ENCODE results near the gene GUCY2C.

GUCY2C gene

DNA sequence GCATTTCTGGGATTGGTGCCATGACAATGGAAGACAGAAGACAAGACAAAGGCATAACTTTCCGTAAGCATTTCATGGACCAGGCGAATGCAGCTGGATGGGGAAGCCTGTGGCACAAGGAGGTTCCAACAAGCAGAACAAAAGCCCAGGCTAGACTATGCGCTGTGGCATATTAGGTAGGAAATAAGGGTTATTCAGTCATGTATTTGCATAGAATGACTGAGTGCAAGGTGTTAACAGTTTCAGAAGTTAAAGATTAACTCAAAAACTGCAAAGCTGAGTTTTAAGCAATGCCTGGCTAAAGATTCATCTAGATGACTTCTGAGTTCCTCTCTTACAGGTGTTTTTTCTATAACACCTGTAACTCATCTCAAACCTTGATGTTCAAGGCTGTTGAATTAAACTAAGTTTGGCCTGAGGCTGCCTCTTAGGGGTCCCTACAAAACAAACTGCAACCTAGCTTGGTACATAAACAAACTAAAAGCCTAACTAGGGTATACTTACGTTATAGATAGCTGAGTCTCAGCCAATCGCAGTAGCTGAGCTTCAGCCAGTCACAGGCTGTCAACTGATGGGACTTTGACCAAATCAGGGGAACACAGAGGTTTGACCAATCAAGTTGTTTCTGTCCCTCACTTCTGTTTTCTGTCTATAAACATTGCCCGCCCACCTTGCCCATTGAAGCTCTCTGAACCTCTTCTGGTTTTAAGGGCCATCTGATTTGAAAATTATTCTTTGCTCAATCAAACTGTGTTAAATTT is 76.5 kb downstream of the GUCY2C start:
- no peak for DNase-seq

DNA sequence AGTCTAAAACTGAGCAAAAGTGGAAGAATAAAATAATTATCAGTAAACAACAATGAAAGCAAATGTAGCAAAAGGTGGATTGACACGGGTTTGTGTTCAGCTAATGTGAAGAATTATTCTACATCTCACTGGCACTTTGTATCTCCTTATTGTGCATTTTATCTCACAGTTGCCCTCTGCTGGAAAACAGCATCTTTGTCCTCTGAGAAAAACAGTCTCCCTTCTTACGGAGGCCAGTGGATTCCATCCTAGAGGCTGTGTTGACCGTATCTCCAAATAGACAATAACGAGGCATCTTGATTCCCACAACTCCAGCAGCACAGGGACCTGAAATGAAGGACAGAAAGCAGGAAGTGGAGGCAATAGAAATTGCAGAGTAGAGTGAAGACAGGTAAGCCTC is 77.4 kb downstream of the GUCY2C start:
- DNase-seq, result no peak

DNA sequence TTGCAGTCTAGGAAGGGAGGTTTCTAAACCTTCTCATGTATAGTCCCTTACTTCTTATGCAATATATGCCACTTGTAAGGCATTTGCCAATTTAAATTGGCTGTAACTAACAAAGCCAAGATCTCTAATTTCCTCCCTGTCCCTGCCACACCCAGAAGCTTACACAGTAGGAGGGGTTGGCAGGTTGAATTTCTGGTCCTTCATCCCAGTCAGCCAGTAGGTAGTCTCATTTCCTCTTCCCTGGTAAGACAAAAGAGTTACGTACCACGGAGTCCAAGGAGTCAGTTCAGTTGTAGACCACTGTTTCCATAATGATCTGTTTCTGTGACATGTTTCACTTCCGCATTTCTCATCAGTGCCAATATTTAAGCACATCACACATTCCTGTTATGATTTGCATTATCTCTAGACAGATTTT is 81.7 kb downstream of the GUCY2C start:
- DNase-seq, result no peak

DNA sequence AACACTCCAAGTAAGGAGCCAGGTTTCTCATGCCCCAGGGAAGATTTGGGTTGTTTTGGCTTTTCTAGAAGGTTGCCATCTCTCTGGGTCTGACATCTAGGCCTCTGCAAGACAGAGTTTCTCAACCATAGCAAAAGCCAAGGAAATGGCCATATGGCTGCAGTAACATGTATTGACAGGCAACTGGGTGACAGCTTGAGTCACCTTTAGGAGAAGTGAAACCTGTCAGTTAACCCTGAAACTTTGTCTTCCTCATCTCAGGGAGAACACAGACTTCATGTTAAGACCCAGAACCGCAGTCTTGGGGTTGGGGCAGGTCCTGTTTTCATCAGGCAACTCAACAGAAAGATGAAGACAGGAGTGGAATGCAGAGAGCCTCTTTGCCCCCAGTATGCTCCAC is 82.7 kb downstream of the GUCY2C start:
- DNase-seq, result no peak

DNA sequence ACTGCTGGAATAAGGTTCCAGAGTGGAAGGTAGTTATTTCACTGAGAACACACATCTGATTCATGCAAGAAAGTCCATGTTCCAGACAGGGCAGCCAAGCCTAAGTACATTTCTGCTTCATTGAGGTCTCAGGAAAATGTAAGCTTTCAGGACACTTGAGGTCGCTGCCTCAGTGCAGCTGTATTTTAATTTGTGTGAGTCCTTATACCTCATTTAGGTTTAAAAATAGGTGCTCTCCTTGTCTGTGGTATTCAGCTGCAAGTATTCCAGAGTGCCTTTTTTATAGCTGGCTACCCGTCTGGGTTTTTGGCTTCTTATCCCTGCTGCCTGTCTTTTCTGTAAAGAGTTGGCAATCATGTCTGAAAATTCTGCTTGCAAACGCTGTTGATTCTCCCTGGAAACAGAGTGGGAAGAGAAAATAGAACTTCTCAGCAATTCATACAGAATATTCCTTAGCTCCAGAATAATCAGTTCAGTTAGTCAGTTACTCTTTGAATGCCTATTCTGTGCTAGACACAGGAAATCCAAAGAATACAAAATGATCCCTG is 83.4 kb downstream of the GUCY2C start:
- DNase-seq, result no peak

DNA sequence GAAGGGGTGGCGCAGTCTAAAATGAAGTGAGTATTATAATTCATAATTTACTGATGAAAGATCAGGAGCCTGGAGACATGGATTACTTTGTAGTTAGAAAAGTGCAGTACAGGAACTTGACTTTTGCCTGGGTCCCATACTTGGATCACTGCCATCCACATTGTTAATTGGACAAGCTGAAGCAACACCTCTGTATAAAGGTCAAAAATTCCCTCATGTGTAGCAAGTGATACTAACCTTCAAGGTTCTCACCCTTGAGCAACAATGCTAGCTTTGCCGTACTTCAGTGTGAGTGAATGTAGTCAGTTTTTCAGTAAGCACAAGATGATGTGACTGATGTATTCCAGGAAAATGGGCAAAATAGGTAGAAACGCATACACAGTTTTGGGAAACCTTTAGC is 84.1 kb downstream of the GUCY2C start:
- DNase-seq, result no peak

DNA sequence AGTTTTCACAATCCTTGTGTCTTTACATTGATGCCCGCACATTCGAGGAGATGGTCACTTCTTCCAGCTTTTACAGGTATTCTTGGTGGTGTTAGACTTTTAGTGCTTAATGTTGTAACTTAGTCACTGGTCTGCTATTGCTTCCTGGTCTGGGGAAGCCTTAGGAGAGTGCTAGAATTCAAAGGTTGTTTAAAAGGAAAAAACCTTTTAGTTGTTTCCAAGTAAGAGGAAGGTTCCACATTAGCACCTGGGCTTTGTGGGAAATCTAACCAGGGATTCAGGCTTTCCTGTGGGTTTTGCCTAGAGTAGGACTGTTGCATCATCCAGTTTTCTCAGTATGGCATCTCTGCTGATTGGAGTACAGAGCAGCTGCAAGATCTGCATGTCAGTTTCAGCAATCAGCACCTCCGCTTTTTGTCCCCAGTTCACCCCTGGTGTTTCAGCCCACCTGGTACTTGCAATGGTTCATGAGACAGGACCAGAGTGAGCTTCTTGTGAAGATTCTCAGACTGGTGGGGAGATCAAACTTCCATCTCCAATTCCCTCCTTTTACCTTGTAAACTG is 84.7 kb downstream of the GUCY2C start:
- DNase-seq, result no peak

DNA sequence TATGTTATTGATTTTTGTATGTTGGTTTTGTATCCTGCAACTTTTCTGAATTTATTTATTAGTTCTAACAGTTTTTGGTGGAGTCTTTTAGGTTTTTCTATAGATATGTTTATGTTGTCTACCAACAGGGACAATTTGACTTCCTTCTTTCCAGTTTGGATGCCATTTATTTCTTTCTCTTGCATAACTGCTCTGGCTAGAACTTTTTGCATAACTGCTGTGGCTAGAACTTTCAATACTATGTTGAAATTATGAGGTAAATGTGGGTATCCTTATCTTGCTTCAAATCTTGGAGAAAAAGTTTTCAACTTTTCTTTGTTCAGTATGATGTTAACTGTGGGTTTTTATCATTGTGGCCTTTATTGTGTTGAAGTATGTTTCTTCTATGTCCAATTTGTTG is 88.8 kb downstream of the GUCY2C start:
- no peak for DNase-seq

DNA sequence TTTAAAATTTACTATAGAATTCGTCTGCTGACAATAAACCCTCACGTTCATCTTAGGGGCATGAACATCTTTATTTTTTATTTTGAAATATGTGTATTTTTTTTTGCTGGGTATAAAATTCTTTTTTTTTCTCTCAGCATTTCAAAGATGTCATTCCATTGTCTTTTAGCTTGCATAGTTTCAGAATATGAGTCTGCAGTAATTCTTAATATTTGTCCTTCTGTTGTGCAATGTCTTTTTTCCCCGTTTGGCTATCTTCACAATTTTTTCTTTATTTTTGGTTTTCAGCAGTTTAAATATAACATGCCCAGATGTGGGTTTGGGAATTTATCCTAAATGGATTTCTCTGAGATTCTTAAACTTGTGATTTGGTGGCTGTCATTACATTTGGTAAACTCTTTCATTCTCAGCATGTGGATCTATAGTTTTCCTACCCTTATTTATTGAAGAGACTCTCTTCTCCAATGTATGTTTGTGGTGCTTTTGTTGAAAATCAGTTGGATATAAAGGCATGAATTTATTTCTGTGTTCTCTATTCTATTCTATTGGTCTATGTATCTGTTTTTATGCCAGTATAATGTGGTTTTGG is 90.9 kb downstream of the GUCY2C start:
- no peak for DNase-seq

DNA sequence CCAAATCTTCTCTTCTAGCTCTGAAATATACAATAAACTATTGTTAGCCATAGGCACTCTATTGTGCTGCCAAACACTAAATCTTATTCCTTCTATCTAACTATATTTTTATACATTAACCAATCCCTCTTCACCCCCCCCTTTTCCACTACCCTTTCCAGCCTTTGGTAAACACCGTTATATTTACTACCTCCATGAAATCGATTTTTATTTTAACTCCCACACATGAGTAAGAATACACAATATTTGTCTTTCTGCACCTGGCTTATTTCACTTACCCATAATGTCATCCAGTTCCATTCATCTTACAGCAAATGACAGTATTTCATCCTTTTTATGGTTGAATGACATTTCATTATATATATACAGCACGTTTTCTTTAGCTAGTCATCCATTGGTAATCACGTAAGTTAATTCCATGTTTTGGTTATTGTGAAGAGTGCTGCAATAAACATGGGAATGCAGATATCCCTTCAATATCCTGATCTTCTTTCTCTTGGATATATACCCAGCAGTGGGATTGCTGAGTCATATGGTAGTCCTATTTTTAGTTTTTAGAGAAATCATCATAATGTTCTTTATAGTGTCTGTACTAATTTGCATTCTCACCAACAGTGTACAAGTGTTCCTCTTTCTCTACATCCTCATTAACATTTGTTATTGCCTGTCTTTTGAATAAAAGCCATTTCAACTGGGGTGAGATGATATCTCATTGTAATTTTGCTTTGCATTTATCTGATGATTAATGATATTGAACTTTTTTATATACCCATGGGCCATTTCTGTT is 94.5 kb downstream of the GUCY2C start:
- no peak for DNase-seq

DNA sequence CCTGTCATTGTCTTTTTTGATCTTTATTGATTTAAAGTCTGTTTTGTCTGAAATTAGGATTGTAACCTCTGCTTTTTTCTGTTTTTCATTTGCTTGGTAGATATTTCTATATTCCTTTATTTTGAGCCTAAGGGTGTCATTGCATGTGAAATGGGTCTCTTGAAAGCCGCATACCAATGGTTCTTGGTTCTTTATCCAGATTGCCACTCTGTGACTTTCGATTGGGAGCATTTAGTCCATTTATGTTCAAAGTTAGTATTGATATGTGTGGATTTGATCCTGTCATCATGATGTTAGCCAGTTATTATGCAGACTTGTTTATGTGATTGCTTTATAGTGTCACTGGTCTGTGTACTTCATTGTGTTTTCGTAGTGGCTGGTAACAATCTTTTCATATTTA is 98.9 kb downstream of the GUCY2C start:
- no peak for DNase-seq

DNA sequence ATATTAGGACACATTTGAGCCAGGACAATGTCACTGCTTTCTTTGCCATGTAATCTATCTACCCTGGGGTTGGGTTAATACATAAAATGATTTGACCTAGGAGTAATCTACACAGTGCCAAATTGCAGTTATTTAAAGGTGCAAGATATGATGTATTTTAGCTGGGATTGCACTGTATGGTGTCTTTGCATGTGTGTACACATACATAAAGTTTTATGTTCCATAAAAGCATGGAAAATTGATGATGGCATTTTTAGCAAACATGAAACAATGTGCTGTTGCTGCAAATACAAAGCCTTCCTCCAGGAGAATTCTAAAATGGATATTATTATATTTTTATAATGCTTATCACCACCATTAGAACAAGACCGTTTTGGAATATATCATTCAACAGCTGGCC is 104.7 kb downstream of the GUCY2C start:
- DNase-seq, result no peak

DNA sequence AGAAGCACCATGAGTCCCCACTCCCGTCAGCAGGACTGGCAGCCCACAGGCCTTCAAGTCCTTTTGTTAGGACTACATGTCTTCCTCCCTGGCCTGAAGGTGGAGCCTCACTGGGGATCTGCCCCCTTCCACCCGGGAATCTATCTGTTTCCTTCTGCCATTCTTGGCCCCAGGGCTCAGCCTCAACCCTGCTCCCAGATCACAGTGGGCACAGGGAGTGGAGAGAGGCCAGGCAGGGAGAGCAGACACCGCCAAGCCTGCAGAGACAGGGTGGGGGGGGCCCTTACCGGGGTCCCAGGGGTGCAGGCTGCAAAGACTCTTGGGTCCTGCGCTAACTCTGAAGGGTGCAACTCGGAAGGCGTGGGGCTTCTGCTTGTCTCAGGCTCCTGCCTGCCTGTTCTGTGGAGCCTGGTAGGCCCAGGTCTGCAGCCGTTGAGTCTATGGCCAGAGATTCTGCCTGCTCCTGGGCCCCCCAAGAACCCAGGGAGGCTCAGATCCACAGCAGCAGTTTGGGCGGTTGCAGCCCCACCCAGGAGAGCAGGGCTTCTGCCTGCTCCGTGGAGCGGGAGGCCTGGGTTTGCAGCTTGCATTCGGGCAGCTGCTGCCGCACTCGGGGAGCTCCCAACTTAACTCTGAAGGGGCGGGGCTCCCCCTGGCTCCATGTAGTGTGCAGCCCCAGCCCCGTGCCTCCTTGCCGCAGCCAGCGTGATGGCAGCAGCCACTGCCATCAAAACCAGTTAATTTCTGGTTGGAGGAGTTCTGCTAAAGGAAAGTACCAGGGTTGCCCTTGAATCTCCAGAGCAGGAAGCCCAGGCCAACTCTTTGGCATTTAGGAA is 107.0 kb downstream of the GUCY2C start:
- DNase-seq, result no peak

DNA sequence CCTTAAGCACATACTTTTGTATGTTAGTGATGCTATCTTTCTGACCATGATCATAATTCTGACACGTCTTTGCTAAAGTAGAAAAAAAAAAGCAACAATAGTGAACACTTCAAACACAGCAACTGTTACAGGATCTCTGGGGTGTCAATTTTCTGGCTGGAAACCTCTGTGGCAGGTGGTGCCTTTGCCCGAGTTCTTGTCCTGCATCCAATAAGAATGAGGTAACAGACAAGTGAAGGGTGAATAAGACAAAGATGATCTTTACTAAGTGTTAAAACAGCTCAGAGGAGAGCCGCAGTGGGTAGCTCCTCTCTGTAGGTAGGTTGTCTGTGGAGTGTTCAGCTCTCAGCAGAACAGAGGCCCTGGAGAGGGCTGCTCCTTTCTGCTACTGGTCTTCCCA is 107.8 kb downstream of the GUCY2C start:
- DNase-seq, result no peak

DNA sequence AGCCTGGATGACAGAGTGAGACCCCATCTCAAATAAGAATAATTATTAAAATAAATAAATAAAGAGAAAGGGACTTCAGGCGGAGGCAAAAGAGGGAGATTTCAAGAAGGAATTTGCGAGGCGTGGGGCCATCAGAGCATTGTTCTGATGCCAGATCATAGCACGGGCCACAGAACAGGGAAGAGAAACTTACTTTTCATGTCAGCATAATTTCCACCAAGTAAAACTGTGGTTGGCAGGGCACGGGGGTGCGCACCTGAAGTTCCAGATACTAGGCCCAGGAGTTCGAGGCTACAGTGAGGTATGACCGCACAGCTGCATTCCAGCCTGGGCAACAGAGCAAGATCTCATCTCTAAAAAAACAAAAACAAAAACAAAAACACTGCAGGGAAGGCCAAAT is 117.8 kb downstream of the GUCY2C start:
- no peak for DNase-seq

DNA sequence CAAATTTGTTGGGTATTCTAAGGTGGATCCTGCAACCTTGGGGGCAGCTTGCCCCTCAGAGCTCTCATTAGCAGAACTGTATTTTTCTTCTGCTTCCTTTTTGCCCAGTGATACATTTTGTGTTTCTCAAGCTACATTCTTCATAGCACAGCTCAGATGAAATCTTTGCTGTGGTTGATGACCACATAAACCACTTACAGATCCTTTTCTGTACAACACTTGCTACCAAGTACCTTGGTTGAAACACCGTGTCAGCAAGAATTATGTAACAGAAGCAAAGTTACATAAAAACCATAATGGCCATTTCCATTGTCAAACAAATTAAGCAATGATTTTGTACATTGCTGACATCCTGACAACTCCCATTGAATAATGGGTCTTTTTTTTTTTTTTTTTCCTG is 119.1 kb downstream of the GUCY2C start:
- DNase-seq, result peak; percentile 4

DNA sequence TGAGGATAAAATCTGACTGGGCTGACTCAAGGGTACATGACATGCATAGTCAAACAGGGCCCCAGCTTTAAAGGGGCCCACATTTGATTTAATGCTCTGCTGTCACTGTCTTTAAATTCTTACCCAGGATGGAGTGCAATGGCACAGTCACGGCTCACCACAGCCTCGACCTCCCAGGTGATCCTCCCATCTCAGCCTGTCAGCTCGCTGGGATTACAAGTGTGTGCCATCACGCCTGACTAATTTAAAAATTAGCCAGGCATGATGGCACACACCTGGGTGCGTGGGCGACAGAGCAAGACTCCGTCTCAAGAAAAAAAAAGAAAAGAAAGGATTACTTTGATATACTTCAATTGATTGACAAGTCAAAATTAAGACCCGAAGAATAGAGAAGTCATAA is 119.5 kb downstream of the GUCY2C start:
- no peak for DNase-seq

DNA sequence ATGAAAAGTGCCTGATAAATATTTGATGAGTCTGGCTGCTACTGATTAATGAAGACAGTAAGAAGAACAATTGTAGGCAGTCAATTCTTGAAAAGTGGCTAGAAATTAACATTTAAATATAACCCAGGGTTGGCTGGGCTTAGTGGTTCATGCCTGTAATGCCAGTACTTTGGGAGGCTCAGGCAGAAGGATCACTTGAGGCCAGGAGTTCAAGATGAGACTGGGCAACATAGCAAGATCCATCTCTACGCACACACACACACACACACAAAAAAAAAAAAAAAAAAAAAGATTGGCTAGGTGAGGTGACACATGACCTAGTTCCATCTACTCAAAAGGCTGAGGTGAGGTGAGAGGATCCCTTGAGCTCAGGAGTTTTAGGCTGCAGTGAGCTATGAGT is 120.8 kb downstream of the GUCY2C start:
- DNase-seq, result no peak

DNA sequence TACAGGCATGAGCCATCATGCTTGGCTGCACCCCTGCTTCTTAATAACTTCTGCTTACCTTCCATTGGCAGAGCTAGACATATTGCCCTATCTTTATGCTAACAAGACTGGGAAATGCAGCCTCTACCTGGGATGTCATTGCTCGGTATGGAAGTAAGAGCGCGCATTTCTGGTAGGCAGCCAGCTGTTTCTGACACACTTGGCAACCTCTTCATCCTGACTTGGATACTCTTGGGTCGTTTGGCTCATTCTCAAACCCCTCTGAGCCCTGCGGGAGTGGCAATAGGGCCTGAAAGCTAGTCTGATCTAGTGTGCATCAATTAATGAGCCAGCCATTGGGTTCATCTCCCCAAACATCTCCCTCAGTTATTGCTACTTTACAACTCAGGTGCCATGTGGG is 123.3 kb downstream of the GUCY2C start:
- DNase-seq, result no peak

DNA sequence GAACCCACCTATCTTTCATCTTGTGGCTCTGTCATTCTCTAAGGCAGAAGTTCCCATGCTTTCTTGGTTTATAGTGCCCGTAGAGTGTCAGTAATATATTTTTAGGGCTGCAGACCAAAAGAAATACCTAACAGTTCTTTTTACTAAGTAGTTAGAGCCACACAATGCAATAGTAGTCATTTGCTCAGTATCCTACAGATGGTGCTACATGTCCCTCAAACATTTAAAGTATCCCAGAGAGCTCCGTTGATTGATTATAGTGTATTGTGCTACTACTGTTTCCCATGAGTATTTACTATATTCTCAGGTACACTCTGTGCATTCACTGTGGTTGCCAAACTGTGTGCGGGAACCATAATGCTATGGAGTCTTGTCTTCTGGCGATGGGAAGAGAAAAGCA is 124.0 kb downstream of the GUCY2C start:
- DNase-seq, result no peak

DNA sequence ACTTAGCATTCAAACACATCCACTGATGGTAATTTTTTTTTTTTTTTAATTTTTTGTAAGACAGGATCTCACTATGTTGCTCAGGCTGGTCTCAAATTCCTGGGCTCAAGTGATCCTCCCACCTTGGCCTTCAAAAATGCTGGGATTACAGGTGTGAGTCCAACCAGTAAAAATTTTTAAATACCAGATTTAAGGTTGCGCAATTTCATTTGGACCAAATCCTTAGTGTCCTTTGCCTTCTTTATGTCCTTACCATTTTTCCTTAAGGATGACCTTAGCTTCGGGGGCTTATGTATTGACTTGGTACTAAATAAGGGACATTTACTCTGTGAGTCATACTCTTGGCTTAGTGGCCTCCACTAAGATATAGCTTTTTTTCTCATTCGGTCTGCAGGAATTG is 124.6 kb downstream of the GUCY2C start:
- DNase-seq, result no peak

DNA sequence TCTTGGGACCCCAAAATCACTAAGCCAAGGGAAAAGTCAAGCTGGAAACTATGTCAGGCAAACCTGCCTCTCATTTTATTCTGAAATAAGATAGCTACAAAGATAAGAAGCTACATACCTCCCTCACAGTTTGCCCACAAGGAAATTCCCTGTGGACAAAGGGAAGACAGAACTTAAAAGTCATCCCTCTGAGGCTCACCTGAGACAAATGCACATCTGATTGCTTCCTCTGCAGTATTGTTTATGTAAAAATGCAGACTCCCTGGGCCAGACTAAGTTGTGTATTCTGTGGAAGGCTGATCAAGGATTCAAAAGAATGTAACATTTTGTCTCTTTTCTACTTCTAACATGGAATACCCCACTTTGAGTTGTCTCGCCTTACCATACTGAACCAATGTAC is 126.2 kb downstream of the GUCY2C start:
- DNase-seq, result no peak
